ENCODE measurements around the gene S100PBP.

S100PBP gene

DNA sequence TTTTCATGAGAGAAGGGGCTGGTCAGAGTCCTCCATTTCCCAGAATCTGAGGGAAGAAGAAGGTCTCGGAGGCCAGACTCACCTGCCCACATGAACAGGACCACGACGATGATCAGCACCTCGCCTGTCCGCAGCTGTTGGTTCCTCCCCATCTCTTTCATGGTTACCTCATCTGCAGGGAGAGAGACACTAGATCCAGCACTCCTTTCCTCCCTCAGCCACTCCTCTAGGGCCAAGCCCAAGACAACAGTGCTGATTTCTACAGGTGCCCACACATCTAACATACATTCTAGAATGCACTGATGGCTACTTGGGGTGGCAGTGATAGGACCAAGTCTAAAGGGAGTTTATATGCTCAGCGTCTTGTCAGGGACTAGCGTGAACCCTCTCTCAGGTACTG, 50.2 kb downstream of the S100PBP start:
- Histone ChIP-seq H3K4me3 (no peak overlapping the region), H3K27ac (no peak overlapping the region)
- TF ChIP-seq, protein P1, sequence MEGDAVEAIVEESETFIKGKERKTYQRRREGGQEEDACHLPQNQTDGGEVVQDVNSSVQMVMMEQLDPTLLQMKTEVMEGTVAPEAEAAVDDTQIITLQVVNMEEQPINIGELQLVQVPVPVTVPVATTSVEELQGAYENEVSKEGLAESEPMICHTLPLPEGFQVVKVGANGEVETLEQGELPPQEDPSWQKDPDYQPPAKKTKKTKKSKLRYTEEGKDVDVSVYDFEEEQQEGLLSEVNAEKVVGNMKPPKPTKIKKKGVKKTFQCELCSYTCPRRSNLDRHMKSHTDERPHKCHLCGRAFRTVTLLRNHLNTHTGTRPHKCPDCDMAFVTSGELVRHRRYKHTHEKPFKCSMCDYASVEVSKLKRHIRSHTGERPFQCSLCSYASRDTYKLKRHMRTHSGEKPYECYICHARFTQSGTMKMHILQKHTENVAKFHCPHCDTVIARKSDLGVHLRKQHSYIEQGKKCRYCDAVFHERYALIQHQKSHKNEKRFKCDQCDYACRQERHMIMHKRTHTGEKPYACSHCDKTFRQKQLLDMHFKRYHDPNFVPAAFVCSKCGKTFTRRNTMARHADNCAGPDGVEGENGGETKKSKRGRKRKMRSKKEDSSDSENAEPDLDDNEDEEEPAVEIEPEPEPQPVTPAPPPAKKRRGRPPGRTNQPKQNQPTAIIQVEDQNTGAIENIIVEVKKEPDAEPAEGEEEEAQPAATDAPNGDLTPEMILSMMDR (IDR thresholded peaks at IDR 0.05) = no peak
- no peak for DNase-seq (ENCODE audit: low spot score)

DNA sequence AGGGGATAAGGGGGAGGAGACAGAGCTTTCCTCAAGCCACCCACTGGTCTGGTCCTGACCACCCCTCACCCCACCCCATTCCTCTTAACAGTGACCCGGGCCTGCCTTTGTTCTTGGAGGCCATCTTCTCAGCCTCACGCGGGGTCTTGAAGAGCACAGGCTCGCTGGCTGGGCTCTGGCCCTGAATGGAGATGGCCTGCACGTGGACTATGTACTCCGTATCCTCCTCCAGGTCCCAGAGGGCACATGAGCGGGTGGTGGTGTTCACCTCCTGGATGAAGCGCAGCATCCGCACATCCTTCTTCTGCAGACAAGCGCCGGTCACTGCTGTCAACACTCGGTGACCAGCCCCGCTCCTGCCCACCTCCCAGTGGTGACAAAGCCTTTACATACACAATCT, 50.6 kb downstream of the S100PBP start:
- no peak overlapping the region for H3K27ac ChIP-seq
- no peak overlapping the region for H3K4me3 ChIP-seq
- TF ChIP-seq, protein P1 (IDR thresholded peaks at IDR 0.05) = no peak
- no peak for DNase-seq (ENCODE audit: low spot score)

DNA sequence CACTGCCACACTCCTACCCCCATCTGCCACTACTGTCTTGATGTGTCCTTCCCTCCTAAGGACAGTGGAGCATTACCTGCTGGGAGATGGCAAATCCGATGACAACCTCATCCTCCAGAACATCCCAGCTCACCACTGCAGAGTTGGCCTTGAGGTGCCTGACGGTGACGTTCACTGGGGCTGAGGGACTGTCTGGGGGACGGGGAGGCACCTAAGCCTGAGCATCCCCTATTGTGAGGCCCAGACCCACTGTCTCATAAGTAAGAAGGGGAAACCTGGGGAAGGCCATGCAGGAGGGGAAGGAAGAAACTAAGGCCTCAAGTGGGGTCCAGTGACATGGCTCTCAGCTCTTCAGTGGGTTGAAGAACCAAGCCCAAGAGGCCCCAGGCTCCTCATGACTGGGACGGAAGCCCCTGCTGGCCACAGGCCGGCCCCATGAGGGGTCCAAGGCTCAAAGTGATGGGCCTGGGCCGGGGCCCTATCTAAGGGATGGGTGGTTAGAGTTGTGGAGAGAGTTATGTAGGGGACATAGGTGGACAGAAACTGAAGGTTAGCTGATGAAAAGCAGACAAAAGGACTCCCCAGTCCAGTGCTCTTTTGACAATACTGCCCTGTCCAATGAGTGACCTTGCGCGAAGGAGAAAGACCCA, 51.5 kb downstream of the S100PBP start:
- TF ChIP-seq, protein P1 (IDR thresholded peaks at IDR 0.05) = no peak
- H3K27ac ChIP-seq = no peak overlapping the region
- H3K4me3 ChIP-seq = no peak overlapping the region
- no peak for DNase-seq (ENCODE audit: low spot score)

DNA sequence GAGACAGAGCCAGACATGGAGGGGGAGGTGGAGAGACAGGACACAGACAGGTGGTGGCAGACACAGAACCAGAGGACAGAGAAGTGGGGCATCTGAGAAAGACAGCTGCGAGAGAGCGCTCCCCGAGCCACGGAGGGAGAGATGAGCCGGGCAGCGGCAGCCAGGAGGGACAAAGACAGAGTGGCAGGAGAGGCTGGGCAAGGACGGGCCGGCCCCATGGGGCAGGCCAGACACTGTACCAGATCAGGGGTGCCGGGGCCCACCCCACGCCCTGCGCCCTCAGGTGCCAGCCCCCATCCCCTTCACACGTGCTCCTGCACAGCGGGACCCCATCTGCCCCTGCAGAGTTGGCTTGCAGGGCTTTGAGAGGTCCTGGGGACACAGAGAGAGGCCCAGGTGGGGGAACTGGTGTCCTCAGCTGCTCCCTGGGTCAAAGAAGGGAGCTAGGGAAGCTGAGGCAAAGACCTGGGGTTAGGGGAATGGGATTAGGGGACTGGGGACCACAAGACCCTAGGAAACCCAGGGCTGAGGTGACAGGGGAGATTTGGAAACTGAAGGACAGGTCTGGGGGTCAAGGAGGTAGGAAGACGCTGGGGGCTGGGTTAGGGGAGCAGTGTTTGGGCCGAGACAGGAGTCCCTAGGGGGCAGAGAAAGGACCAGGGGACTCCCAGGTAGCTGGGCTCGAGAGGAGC, 52.6 kb downstream of the S100PBP start:
- H3K4me3 ChIP-seq = peak overlapping the region; percentile 78
- no peak overlapping the region for H3K27ac ChIP-seq
- no peak for DNase-seq (ENCODE audit: low spot score)
- TF ChIP-seq, protein P1 (IDR thresholded peaks at IDR 0.05) = no peak

DNA sequence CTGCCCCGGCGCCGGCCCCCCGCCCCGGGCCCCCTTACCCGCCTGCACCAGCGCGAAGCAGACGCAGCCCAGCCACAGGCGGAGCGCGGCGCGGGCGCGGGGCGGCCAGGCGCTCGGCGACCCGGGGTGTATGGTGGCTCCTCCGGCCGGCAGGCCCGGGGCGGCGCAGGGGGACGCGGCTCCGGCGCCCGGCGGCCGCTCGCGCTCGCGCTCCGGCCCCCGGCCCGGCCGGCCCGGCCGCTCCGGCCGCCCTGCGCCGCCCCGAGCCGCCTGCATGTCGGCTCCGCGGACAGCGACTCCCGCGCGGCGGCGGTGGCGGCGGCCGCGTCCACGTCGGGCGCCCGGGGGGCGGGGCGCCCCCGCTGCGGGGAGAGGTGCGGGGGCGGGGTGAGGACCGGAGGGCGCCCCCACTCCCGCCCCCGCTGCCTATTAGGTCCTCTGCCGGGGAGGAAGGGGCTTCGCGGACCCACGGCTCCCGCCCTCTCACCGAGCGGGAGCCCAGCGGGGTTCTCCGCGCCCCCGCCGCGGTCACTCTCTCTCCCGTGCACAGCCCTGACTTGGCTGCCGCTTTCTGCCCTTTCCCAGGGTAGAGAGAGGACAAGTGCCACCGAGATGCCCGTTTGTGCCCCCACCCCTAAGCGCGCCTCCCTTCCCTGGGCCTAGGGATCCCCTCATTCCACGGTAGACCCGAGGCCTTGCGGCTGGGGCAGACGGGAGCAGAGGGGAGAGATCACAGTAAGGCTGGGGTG, 53.3 kb downstream of the S100PBP start, which contains the start of gene FNDC5:
FNDC5 (minus strand) TSS at position 298 of the 749 bp plus-strand sequence.
- Histone ChIP-seq H3K27ac (peak within 1 kb of the TSS in 1 of 2 donors; percentile 26), H3K4me3 (peak within 1 kb of the TSS; percentile 78)
- no peak for DNase-seq (ENCODE audit: low spot score)
- TF ChIP-seq, protein P1 (IDR thresholded peaks at IDR 0.05) = no peak

DNA sequence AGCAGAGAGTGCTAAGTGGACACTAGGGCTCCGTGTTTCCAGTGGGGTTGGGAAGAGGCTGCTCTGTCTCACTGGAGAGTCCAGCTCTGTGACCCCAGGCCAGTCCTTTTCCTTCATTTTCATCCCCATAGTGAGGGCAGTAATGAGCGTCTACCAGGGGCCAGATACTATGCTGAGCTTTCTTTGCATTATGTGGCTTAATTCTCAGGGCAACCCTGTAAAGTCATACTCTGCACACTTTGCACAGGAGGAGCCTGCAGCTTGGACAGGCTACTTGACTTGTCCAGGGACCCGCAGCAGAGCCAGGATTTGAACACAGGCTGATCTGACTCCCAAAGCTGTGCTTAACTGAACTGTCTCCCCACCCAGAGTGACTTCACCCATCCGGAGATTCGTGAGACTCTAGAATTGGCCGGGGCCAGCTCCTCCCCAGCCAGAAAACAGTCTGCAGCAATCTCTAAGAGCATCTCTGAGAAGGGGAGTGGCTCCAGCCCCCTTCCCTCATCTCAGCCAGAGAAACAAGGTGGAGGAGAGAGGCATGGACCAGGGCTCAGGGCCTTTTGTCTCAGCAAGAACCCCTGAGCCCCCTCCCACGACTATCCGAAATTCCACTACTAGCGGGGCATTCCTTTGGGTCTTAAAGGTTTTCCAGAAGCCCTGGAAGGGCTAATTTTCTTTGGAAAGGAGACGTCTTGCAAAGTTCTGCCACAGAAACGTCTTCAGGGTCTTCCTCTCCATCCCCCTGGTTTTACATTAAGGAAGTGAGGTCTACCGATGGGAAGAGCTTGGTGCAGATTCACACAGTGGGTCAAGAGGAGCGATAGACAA, 54.1 kb downstream of the S100PBP start:
- peak overlapping the region; percentile 78 for H3K4me3 ChIP-seq
- DNase-seq (ENCODE audit: low spot score) = no peak
- TF ChIP-seq, protein P1 (IDR thresholded peaks at IDR 0.05) = no peak
- peak overlapping the region in 1 of 2 donors; percentile 26 for H3K27ac ChIP-seq

Measured in coronary artery (tissue), 2 donors.